ENCODE data around the gene SLC38A3.

Gene SLC38A3

GRCh38 chr3:50164984-50165909 is 39.8 kb upstream of the SLC38A3 start:
- TF ChIP-seq CTCF (IDR thresholded peaks at IDR 0.05; ENCODE audit: insufficient read depth, low read length): no peak
- TF ChIP-seq GABPA (IDR thresholded peaks at IDR 0.05; ENCODE audit: low read depth): no peak
- no peak for TF ChIP-seq POLR2AphosphoS5 (IDR thresholded peaks at IDR 0.05; ENCODE audit: low read depth)
- no peak for TF ChIP-seq SPI1 (IDR thresholded peaks at IDR 0.05; ENCODE audit: borderline replicate concordance, low read depth)
- TF ChIP-seq REST (IDR thresholded peaks at IDR 0.05; ENCODE audit: insufficient replicate concordance, low read depth): no peak
- H3K27me3 ChIP-seq (ENCODE audit: insufficient read depth, poor library complexity, severe bottlenecking): peaks cover 3% of the 10 kb centered on the region
- no peak overlapping the region for H3K27ac ChIP-seq (replicated peaks)
- no peak for DNase-seq (ENCODE audit: low read depth in 1 of 2, low spot score in 1 of 2)
- no peak overlapping the region for H3K4me3 ChIP-seq (replicated peaks; ENCODE audit: insufficient read depth, low read length)

- TF ChIP-seq REST (IDR thresholded peaks at IDR 0.05; ENCODE audit: insufficient replicate concordance, low read depth): no peak
- no peak for TF ChIP-seq SPI1 (IDR thresholded peaks at IDR 0.05; ENCODE audit: borderline replicate concordance, low read depth)
- TF ChIP-seq CTCF (IDR thresholded peaks at IDR 0.05; ENCODE audit: insufficient read depth, low read length): no peak
- TF ChIP-seq POLR2AphosphoS5 (IDR thresholded peaks at IDR 0.05; ENCODE audit: low read depth): no peak
- TF ChIP-seq GABPA (IDR thresholded peaks at IDR 0.05; ENCODE audit: low read depth): no peak
- Histone ChIP-seq H3K4me3 (replicated peaks; ENCODE audit: insufficient read depth, low read length) (no peak overlapping the region), H3K27ac (replicated peaks) (no peak overlapping the region), H3K27me3 (ENCODE audit: insufficient read depth, poor library complexity, severe bottlenecking) (peaks cover 3% of the 10 kb centered on the region)
- no peak for DNase-seq (ENCODE audit: low read depth in 1 of 2, low spot score in 1 of 2)
These were observed 39.0 kb upstream of the SLC38A3 start for GRCh38 chr3:50165910-50166538.

- H3K27me3 ChIP-seq (ENCODE audit: insufficient read depth, poor library complexity, severe bottlenecking): peaks cover 3% of the 10 kb centered on the region
- no peak for DNase-seq (ENCODE audit: low read depth in 1 of 2, low spot score in 1 of 2)
- TF ChIP-seq POLR2AphosphoS5 (IDR thresholded peaks at IDR 0.05; ENCODE audit: low read depth) (no peak), REST (IDR thresholded peaks at IDR 0.05; ENCODE audit: insufficient replicate concordance, low read depth) (no peak), SPI1 (IDR thresholded peaks at IDR 0.05; ENCODE audit: borderline replicate concordance, low read depth) (no peak), CTCF (IDR thresholded peaks at IDR 0.05; ENCODE audit: insufficient read depth, low read length) (no peak)
These were observed 38.5 kb upstream of the SLC38A3 start for GRCh38 chr3:50166620-50167019.

More at GRCh38 chr3:50166620-50167019, 38.5 kb upstream of the SLC38A3 start:
- Histone ChIP-seq H3K4me3 (replicated peaks; ENCODE audit: insufficient read depth, low read length) (no peak overlapping the region), H3K27ac (replicated peaks) (no peak overlapping the region)

Data from HL-60 (cell line).